ENCODE results near the gene C16orf90.
"Not testable (repeated sequence)": the region's sequence is repeated elsewhere in the genome, so short reads cannot be mapped to it uniquely, and the experiment has no call there.

Gene C16orf90

DNA sequence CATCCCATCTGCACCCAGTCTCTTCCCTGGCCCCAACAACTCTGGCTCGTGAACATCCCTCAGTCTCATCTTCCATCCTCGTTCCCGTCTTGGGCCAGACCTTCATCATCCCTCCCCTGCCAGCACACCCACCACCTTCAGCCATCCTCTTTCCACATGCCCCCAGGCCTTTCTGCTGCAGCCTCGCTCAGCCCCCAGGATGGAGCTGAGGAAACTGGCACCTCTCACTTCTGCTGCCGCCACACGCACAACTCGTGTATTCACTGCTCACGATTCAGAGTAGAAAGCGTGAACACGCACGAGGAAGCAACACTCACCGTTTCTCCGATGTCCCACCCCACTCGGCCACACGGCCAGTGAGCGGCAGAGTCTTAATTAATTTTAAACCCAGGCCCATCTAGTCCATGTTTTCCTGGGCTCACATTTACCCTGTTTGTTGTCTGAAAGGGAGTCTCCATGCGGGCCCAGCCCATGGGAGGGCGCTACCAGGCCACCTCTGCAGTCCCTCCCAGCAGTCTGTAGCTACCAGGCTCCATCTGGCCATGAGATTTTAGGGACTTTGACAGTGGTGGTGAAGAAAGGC lies 12.5 kb downstream of the C16orf90 start:
- no peak for DNase-seq

GRCh38 chr16:3481696-3482658 lies 13.3 kb downstream of the C16orf90 start:
- DNase-seq: no peak

DNA sequence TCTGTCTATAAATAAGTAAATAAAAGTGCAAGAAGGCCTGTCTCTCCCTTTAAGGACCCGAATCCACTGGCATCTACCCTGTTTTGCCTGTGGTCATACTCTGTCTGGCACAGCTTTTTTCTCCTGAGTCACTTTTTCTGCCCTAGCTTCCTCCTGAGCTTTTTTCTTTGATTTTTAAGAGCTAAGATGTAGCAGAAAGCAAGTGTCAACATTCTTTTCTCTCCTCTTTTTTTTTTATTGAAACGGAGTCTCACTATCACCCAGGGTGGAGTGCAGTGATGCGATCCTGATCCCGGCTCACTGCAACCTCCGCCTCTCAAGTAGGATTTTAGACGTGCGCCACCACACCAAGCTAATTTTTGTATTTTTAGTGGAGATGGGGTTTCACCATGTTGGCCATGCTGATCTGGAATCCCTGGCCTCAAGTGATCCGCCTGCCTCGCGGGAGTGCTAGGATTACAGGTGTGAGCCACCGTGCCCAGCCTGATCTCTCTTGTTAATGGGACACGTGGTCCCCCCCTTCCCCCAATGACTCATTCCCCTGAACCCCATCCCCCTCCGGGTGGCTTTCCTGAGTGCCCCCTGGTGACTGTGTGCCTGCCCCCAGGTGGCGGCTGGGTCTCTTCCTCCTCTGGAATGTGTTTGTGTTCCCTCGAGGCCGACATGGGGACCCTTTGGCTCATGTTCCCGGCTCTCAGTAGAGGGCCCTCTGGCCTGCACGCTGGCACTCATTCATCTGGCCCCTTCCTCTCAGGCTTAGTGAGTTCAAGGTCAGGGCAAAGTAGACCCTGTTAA lies 14.2 kb downstream of the C16orf90 start:
- DNase-seq: peak; percentile 17

- no peak for DNase-seq
These were observed 15.6 kb downstream of the C16orf90 start for GRCh38 chr16:3479654-3480216.

- DNase-seq: no peak
These were observed 16.9 kb downstream of the C16orf90 start for GRCh38 chr16:3478242-3478925.

DNA sequence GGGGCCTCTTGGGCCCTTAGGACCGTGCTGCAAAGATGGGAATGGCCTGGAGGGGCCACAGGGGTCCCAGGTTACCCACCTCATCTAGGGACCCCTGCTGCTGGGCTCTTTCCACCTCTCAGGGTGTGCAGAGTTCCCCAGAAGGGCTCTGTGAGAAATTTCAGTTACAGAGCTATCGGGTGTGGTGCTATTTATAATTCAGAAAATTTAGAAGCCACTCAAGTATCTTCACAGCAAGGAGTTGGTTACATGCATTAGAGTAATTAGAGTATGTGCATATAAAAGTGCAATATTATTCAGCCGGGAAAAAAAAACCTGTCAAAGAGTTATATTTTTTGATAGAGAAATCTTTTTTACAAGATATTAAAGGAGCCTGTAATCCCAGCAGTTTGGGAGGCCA lies 18.9 kb downstream of the C16orf90 start:
- no peak for DNase-seq

- no peak for DNase-seq
These were observed 19.5 kb downstream of the C16orf90 start for GRCh38 chr16:3475604-3476375.

DNA sequence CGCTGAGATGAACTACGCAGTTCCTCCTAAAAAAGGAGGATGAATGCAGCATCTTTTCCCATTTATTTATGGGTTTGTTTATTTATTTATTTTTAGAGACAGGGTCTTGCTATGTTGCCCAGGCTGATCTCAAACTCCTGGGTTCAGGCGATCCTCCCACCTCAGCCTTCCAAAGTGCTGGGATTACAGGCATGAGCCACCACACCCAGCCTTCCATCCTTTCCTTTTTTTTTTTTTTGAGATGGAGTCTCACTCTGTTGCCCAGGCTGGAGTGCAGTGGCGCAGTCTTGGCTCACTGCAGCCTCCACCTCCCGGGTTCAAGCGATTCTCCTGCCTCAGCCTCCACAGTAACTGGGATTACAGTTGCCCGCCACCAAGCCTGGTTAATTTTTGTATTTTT lies 20.4 kb downstream of the C16orf90 start:
- not testable (repeated sequence) for DNase-seq

GRCh38 chr16:3474136-3474779 lies 21.0 kb downstream of the C16orf90 start:
- DNase-seq: no peak

DNA sequence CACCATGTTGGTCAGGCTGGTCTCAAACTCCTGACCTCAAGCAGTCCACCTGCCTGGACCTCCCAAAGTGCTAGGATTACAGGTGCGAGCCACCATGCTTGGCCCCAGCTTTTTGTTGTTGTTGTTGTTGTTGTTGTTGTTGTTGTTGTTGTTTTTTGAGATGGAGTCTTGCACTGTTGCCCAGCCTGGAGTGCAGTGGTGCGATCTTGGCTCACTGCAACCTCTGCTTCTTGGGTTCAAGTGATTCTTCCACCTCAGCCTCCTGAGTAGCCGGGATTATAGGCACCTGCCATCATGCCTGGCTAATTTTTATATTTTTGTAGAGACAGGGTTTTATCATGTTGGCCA lies 21.7 kb downstream of the C16orf90 start:
- DNase-seq: not testable (repeated sequence)

DNA sequence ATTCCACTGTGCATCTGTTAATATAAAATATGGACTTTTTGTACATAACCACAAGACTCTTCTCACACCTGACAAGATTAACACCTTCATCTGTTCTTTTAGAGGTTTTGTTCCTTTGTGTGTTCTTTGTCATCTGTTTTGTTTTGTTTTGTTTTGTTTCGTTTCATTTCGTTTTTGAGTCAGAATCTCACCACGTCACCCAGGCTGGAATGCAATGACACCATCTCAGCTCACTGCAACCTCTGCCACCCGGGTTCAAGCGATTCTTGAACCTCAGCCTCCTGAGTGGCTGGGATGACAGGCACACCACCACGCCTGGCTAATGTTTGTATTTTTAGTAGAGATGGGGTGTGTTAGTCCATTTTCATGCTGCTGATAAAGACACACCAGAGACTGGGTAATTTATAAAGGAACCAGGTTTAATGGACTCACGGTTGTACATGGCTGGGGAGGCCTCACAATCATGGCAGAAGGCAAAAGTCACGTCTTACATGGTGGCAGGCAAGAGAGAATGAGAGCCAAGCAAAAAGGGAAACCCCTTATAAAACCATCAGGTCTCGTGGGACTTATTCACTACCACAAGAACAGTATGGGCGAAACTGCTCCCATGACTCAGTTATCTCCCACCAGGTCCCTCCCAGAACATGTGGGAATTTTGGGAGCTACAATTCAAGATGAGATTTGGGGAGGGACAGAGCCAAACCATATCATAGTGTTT lies 22.3 kb downstream of the C16orf90 start:
- no peak for DNase-seq

DNA sequence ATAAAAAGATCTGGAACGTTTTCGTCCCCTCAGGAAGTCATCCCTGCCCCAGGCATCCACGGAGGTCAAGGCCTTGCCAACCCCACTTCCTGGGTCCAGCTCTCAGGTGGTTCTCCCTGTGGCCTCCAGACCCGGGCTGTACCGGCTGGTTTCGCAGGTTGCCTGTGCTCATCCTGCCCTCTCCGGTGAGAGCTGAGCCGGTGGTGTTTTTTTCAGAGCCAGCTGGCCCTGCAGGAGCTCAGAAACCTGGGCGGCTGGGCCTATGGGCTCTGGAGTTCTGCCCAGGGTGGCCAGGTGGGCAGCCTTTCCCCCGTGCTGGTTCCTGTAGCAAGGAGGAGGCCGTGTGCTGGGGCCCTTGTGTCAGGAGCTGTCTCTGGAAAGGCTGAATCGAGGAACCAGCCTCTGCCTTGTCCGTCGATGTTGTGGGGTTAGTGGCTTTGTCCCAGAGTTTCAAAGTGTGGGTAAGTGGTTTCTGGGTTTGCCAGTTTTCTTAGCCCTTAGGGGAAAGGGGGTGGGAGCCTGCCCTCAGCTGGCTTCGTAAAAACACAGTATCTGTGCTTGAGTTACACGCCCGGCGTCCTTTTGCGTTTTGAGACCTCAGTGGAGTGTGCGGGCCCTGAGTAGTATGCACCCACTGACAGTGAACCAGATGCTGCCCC lies 23.6 kb downstream of the C16orf90 start:
- no peak for DNase-seq

- no peak for DNase-seq
These were observed 24.6 kb downstream of the C16orf90 start for GRCh38 chr16:3470723-3471122.

GRCh38 chr16:3469736-3470135 lies 25.6 kb downstream of the C16orf90 start:
- DNase-seq: no peak

GRCh38 chr16:3468501-3468900 lies 26.8 kb downstream of the C16orf90 start:
- no peak for DNase-seq

GRCh38 chr16:3467921-3468320 lies 27.4 kb downstream of the C16orf90 start:
- peak; percentile 38 for DNase-seq

GRCh38 chr16:3467182-3467581 lies 28.1 kb downstream of the C16orf90 start:
- no peak for DNase-seq

DNA sequence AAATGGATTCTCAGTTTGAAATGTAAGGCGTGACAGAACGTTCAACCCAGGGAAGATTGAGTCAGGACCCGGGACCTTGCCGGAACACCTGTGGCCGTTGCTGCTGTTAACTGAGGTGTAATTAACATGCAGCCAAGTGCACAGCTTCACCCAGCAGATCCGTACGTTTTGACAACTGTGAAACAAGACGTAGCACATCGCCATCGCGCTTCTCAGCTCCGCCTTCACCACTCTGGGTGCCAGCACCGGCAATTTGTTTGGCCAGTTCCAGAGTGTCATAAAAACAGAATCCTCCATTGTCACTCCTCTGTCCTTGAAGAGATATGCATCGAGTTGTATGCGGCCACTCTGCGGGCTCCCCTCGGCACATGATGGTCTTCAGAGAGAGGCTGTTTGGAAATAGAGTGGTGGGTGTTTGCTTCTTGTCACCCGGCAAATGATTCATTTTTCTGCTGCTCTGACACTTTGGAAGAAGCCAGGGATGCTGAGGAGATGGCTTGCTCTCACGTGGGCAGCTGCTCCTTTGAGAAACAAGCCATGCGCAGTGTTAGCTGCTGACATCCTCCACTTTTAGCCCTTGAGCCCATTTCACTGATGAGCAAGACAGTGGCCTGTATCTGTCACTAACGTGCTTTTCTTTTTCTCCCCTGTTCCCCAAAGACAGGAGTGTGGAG lies 29.2 kb downstream of the C16orf90 start:
- DNase-seq: no peak

DNA sequence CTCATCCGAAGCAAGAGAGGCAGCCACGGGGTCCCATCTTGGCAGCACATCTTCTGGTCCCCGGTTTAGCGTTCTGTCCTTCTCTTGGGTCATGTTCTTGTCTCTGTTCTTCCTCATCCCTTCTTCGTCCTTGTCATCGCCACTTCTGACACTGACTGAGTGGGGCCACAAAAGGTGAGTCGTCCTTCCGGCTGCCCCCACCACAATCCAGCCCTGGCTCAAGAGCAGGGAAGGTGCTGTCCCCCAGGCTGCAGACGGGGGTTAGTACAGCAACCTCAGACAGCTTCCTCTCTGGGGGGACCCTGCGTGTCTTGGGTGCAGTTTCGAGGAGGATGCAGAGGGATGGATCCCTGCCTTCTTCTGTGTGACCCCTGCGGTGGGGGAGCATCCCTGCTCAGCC lies 30.0 kb downstream of the C16orf90 start:
- no peak for DNase-seq
